Renal pelvis (tissue), 3 donors: ENCODE results near the gene CEND1. TPM values are rescaled to one million over a fixed set of nuclear protein-coding genes. Genes with fewer than 3 reads are reported as not detected.

Experiments used
- polyA plus RNA-seq, 3 donors: library from polyadenylated mRNA; unstranded; fragments of 120-200 nt; gene quantifications; one replicate each; pipeline ENCODE4 v1.2.1, GENCODE V29; 2013; ENCODE audit not compliant: insufficient read length in 3 of 3

CEND1 gene
- polyA plus RNA-seq, 3 donors: 0.64 to 1.3 (median 0.83) TPM

Other genes starting within 250 kb of the CEND1 start
- 1 to 10 TPM; 4.2 to 4.9 (median 4.6) TPM for gene LMNTD2, start 229.4 kb downstream of the CEND1 start, polyA plus RNA-seq
- 10 to 100 TPM; 58.0 to 66.3 (median 64.5) TPM for gene RASSF7, start 229.1 kb downstream of the CEND1 start, polyA plus RNA-seq
- gene PHRF1, start 213.6 kb downstream of the CEND1 start, polyA plus RNA-seq: 10 to 100 TPM; 26.8 to 30.4 (median 28.3) TPM
- 10 to 100 TPM; 11.0 to 11.7 (median 11.2) TPM for gene IRF7, start 174.1 kb downstream of the CEND1 start, polyA plus RNA-seq
- 10 to 100 TPM; 42.6 to 56.2 (median 47.7) TPM for gene CDHR5, start 165.1 kb downstream of the CEND1 start, polyA plus RNA-seq
- gene SCT, start 162.9 kb downstream of the CEND1 start, polyA plus RNA-seq: 1 to 10 TPM in 2 of 3 donors, under 1 TPM in 1; 0.87 to 2.3 (median 2.3) TPM
- 1 to 10 TPM; 3.8 to 5.4 (median 4.2) TPM for gene DRD4, start 152.8 kb downstream of the CEND1 start, polyA plus RNA-seq
- gene DEAF1, start 94.9 kb downstream of the CEND1 start, polyA plus RNA-seq: 10 to 100 TPM; 55.3 to 61.9 (median 55.6) TPM
- 10 to 100 TPM; 41.9 to 62.1 (median 59.9) TPM for gene TMEM80, start 94.3 kb downstream of the CEND1 start, polyA plus RNA-seq
- 100 to 1,000 TPM; 128 to 189 (median 150) TPM for gene EPS8L2, start 83.9 kb downstream of the CEND1 start, polyA plus RNA-seq
- gene TALDO1, start 42.6 kb downstream of the CEND1 start, polyA plus RNA-seq: 100 to 1,000 TPM; 129 to 137 (median 130) TPM
- 100 to 1,000 TPM in 1 of 3 donors, 10 to 100 TPM in 2; 85.0 to 111 (median 90.3) TPM for gene GATD1, start 12.6 kb downstream of the CEND1 start, polyA plus RNA-seq
- 10 to 100 TPM; 16.0 to 20.9 (median 20.6) TPM for gene SLC25A22, start 8.2 kb upstream of the CEND1 start, polyA plus RNA-seq
- 10 to 100 TPM; 11.8 to 14.4 (median 13.0) TPM for gene PIDD1, start 15.1 kb upstream of the CEND1 start, polyA plus RNA-seq
- 1,000 to 10,000 TPM; 1,087 to 1,248 (median 1,229) TPM for gene RPLP2, start 19.9 kb upstream of the CEND1 start, polyA plus RNA-seq
- gene PNPLA2, start 28.8 kb upstream of the CEND1 start, polyA plus RNA-seq: 10 to 100 TPM; 66.0 to 79.1 (median 74.7) TPM
- 10 to 100 TPM; 16.7 to 21.7 (median 20.0) TPM for gene CRACR2B, start 37.8 kb upstream of the CEND1 start, polyA plus RNA-seq
- gene CD151, start 42.9 kb upstream of the CEND1 start, polyA plus RNA-seq: 100 to 1,000 TPM; 207 to 225 (median 220) TPM
- 100 to 1,000 TPM; 106 to 132 (median 125) TPM for gene POLR2L, start 52.4 kb upstream of the CEND1 start, polyA plus RNA-seq
- gene TSPAN4, start 52.8 kb upstream of the CEND1 start, polyA plus RNA-seq: 10 to 100 TPM; 76.0 to 92.3 (median 85.2) TPM
- gene CHID1, start 120.7 kb upstream of the CEND1 start, polyA plus RNA-seq: 100 to 1,000 TPM; 113 to 125 (median 114) TPM
- 100 to 1,000 TPM in 2 of 3 donors, 10 to 100 TPM in 1; 99.5 to 126 (median 117) TPM for gene AP2A2, start 135.8 kb upstream of the CEND1 start, polyA plus RNA-seq
- gene MUC6, start 246.6 kb upstream of the CEND1 start, polyA plus RNA-seq: 10 to 100 TPM; 25.6 to 35.8 (median 26.2) TPM